ENCODE measurements around the gene SBF1. TPM values are rescaled to one million over a fixed set of nuclear protein-coding genes. Genes with fewer than 3 reads are reported as not detected.
A peak's percentile ranks its signal among the peaks of the same experiment; 100 is the strongest.

The SBF1 gene
- total and polyA plus RNA-seq, 7 donors, result 13.8 to 67.3 (median 23.2) TPM

- DNase-seq, result no peak
- Histone ChIP-seq H3K27me3 (no peaks in the 10 kb centered on the region), H3K9me3 (no peaks in the 10 kb centered on the region), H3K4me3 (no peak overlapping the region), H3K27ac (no peak overlapping the region), H3K4me1 (peaks cover 0 to 61% (median 59%) of the 10 kb centered on the region in 4 donors), H3K36me3 (peaks cover 6 to 10% (median 9%) of the 10 kb centered on the region in 4 donors)
- intact Hi-C loops (cut with DNase I), result no loop called here
- TF ChIP-seq EP300 (IDR thresholded peaks at IDR 0.05) (no peak), POLR2AphosphoS5 (IDR thresholded peaks at IDR 0.05) (no peak), CTCF (IDR thresholded peaks at IDR 0.05) (no peak), POLR2A (IDR thresholded peaks at IDR 0.05) (no peak)
- WGBS, 2 donors, result 78 to 84% methylated on average over 5 of the region's 5 CpGs
These were observed 2.9 kb downstream of the SBF1 start for GRCh38 chr22:50471962-50472361.

- 73% methylated on average over 21 of the region's 21 CpGs for WGBS, 2 donors
- TF ChIP-seq POLR2A (IDR thresholded peaks at IDR 0.05) (no peak), EP300 (IDR thresholded peaks at IDR 0.05) (no peak), POLR2AphosphoS5 (IDR thresholded peaks at IDR 0.05) (no peak), CTCF (IDR thresholded peaks at IDR 0.05) (no peak)
- no peaks in the 10 kb centered on the region for H3K27me3 ChIP-seq
- no peak for DNase-seq
- peaks cover 13 to 17% (median 15%) of the 10 kb centered on the region in 4 donors for H3K36me3 ChIP-seq
- no peak overlapping the region for H3K27ac ChIP-seq
- intact Hi-C loops (cut with DNase I), result no loop called here
- no peak overlapping the region for H3K4me3 ChIP-seq
- no peaks in the 10 kb centered on the region for H3K9me3 ChIP-seq
- H3K4me1 ChIP-seq, result peaks cover 0 to 61% (median 59%) of the 10 kb centered on the region in 4 donors
These were observed 3.5 kb downstream of the SBF1 start for GRCh38 chr22:50471197-50471847.

- Histone ChIP-seq H3K9me3 (no peaks in the 10 kb centered on the region), H3K4me1 (peaks cover 0 to 59% (median 56%) of the 10 kb centered on the region in 4 donors), H3K27ac (no peak overlapping the region), H3K36me3 (peaks cover 19 to 25% (median 23%) of the 10 kb centered on the region in 4 donors), H3K27me3 (no peaks in the 10 kb centered on the region), H3K4me3 (no peak overlapping the region)
- 11 to 24% methylated on average over 6 of the region's 6 CpGs for WGBS, 2 donors
- TF ChIP-seq POLR2AphosphoS5 (IDR thresholded peaks at IDR 0.05), result no peak
- TF ChIP-seq POLR2A (IDR thresholded peaks at IDR 0.05), result no peak
- no peak for TF ChIP-seq EP300 (IDR thresholded peaks at IDR 0.05)
- TF ChIP-seq CTCF (IDR thresholded peaks at IDR 0.05), result no peak
- intact Hi-C loops (cut with DNase I), result no loop called here
- DNase-seq, result no peak
These were observed 4.3 kb downstream of the SBF1 start for GRCh38 chr22:50470491-50470890.

GRCh38 chr22:50469377-50470305 is 5.2 kb downstream of the SBF1 start:
- H3K27me3 ChIP-seq, result no peaks in the 10 kb centered on the region
- DNase-seq, result peak; percentile 70
- intact Hi-C loops (cut with DNase I), result no loop called here
- peaks cover 0 to 54% (median 52%) of the 10 kb centered on the region in 4 donors for H3K4me1 ChIP-seq
- WGBS, 2 donors, result 10 to 17% methylated on average over 25 of the region's 25 CpGs
- peaks cover 28 to 34% (median 32%) of the 10 kb centered on the region in 4 donors for H3K36me3 ChIP-seq
- no peaks in the 10 kb centered on the region for H3K9me3 ChIP-seq
- H3K4me3 ChIP-seq, result no peak overlapping the region
- TF ChIP-seq POLR2A (IDR thresholded peaks at IDR 0.05), result no peak
- TF ChIP-seq EP300 (IDR thresholded peaks at IDR 0.05), result no peak
- TF ChIP-seq POLR2AphosphoS5 (IDR thresholded peaks at IDR 0.05), result no peak
- no peak for TF ChIP-seq CTCF (IDR thresholded peaks at IDR 0.05)
- H3K27ac ChIP-seq, result no peak overlapping the region

Data from sigmoid colon (tissue), 7 donors.